HG02840 (cell line): ENCODE measurements around the gene UBC.
"Not testable (repeated sequence)": the region's sequence is repeated elsewhere in the genome, so short reads cannot be mapped to it uniquely, and the experiment has no call there.

Experiments
- ATAC-seq: cut with Tn5 transposase; IDR thresholded peaks from one replicate; pipeline ENCODE4 v1.9.1; 2021; ENCODE audit warnings: mild to moderate bottlenecking, moderate library complexity, moderate number of reproducible peaks; ENCODE audit not compliant: unreplicated experiment, low FRiP score

UBC gene

GRCh38 chr12:124916374-124917134 is 2.1 kb upstream of the UBC start:
- no peak for ATAC-seq

GRCh38 chr12:124915239-124916236 is 1.1 kb upstream of the UBC start:
- ATAC-seq, result peak; percentile 11

GRCh38 chr12:124913474-124914391 is 717 bp downstream of the UBC start:
- peak; percentile 12 for ATAC-seq

DNA sequence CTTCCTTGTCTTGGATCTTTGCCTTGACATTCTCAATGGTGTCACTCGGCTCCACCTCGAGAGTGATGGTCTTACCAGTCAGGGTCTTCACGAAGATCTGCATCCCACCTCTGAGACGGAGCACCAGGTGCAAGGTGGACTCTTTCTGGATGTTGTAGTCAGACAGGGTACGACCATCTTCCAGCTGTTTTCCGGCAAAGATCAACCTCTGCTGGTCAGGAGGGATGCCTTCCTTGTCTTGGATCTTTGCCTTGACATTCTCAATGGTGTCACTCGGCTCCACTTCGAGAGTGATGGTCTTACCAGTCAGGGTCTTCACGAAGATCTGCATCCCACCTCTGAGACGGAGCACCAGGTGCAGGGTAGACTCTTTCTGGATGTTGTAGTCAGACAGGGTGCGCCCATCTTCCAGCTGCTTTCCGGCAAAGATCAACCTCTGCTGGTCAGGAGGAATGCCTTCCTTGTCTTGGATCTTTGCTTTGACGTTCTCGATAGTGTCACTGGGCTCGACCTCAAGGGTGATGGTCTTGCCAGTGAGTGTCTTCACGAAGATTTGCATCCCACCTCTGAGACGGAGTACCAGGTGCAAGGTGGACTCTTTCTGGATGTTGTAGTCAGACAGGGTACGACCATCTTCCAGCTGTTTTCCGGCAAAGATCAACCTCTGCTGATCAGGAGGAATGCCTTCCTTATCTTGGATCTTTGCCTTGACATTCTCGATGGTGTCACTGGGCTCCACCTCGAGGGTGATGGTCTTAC is 1.7 kb downstream of the UBC start:
- not testable (repeated sequence) for ATAC-seq

DNA sequence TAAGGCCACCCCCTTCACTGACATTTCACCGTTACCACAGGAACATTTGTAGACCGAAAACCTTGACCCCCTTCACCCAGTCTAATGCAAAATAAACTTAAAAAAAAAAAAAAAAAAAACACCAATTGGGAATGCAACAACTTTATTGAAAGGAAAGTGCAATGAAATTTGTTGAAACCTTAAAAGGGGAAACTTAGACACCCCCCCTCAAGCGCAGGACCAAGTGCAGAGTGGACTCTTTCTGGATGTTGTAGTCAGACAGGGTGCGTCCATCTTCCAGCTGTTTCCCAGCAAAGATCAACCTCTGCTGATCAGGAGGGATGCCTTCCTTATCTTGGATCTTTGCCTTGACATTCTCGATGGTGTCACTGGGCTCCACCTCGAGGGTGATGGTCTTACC is 2.9 kb downstream of the UBC start:
- not testable (repeated sequence) for ATAC-seq

GRCh38 chr12:124910561-124911478 is 3.6 kb downstream of the UBC start:
- no peak for ATAC-seq

- ATAC-seq, result no peak
Measured at GRCh38 chr12:124909831-124910560, 4.5 kb downstream of the UBC start.

- peak; percentile 55 for ATAC-seq
Measured at GRCh38 chr12:124906606-124907261, 7.7 kb downstream of the UBC start.

- ATAC-seq, result no peak
Measured at GRCh38 chr12:124904306-124905098, 9.9 kb downstream of the UBC start.

DNA sequence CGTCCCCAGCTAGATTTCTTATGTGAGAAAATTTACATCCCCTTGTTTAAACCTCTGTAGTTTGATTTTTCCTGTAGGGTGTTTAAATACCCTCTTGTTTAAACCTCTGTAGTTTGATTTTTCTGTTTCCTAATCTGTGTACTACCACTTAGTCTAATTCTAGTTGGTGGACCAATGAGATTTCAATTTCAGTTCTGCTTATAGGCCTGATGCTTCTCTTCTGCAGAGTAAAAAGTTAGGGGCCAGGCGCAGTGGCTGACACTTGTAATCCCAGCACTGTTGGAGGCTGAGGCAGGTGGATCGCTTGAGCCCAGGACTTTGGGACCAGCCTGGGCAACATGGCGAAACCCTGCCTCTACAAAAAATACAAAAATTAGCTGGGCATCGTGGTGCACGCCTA is 11.5 kb downstream of the UBC start:
- ATAC-seq, result no peak

DNA sequence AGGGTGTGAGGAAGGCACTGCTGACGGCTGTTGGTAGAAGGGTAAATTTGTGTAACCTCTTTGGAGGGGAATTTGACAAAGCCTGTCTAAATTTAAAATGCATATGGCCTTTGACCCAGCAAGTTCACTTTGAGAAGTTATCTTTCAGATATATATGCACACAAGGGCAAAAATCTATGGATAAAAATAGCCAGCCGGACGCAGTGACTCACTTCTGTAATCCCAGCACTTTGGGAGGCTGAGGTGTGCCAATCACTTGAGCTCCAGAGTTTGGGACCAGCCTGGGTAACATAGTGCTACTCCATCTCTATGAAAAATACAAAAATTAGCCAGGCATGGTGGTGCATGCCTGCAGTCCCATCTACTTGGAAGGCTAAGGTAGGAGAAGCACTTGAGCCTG is 13.4 kb downstream of the UBC start:
- no peak for ATAC-seq

- ATAC-seq, result not testable (repeated sequence)
Measured at GRCh38 chr12:124900345-124900795, 14.1 kb downstream of the UBC start.

- no peak for ATAC-seq
Measured at GRCh38 chr12:124898923-124899294, 15.5 kb downstream of the UBC start.

DNA sequence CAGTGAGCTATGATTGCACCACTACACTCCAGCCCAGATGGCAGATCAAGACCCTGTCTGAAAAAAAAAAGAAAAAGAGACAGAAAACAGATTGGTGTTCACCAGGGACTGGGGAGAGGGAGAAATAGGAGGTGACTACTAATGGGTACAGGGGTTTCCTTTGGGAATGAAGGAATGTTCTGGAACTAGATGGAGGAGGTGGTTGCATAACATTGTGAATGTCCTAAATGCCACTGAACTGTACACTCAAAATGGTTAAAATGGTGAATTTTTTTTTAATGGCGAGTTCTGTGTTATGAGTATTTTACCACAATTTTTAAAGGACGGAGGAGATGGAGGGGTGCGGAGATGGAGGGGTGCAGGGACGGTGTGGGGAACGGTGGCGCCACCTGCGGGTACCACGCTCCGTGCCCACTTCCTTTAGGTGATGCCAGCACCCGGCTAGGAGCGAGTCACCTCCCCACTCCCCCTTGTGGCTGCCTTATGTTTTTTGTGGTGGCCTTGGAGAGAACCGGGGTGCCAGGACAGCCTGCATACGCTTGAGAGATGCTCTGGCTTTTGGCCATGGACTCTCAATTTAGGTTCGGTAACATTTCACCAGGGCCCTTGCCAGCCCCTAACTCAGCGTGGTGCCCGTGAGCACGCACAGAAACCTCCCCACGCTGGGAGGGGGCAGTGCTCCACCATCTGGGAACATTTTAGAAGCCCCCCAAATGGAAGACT is 16.1 kb downstream of the UBC start:
- ATAC-seq, result no peak

- no peak for ATAC-seq
Measured at GRCh38 chr12:124896461-124896860, 18.0 kb downstream of the UBC start.
